ENCODE data around the gene AP4S1.

Gene AP4S1

DNA sequence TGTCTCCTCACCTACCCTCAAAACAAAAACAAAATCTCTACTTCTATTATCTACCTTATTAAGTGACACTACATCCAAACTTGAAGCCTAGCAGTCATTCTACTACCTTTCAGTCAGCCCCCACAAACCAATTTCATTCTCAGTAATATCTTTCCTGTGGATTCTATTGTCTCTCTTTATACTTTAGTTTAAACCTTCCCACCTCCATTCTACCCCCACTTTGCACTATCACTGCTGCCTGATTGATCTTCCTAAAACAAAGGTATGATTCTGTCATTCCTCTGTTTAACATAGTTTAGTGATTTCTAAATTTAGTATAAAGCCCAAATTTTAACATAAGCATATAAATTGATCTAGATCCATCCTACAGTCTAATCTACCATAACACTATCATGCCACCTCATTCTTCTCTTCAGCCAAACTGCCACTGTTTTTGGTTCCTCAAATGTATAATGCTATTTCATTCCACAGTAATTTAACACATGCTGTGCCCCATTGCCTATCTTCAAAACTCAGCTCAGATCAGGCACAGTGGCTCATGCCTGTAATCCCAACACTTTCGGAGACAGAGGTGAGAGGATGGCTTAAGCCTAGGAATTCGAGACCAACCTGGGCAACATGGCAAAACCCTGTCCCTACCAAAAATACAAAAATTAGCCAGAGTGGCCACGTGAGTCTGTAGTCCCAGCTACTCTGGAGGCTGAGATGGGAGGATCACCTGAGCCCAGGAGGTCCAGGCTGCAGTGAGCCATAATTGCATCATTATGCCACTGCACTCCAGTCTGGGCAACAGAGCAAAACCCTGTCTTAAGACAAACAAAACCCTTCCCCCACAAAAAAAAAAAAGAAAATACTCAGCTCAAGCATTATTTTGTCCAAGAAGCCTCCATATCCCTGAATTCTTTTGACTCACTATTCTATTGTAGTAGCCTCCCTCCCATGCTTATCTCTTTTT, 3.8 kb downstream of the AP4S1 start:
- peaks cover 9% of the 10 kb centered on the region; the same call in 1 of the 2 replicates for H4K20me1 ChIP-seq (ENCODE audit: insufficient read depth, low read length)
- no peak overlapping the region for H2AFZ ChIP-seq (ENCODE audit: low read depth, low read length)
- H3K9ac ChIP-seq (ENCODE audit: low read depth, low read length), result no peak overlapping the region
- no peaks in the 10 kb centered on the region; the same call in 1 of the 2 replicates for H3K36me3 ChIP-seq (ENCODE audit: insufficient read depth, low read length)
- DNase-seq (no peak), ATAC-seq (ENCODE audit: insufficient read depth, low read depth) (no peak)
- no peak overlapping the region for H3K27ac ChIP-seq (ENCODE audit: low read length)
- no peak overlapping the region for H3K4me2 ChIP-seq (ENCODE audit: insufficient read depth, low read length)
- no peaks in the 10 kb centered on the region for H3K9me3 ChIP-seq (ENCODE audit: insufficient read depth, low read length, severe bottlenecking)
- peaks cover 16% of the 10 kb centered on the region for H3K4me1 ChIP-seq (ENCODE audit: insufficient read depth, low read length)
- TF ChIP-seq, protein P1, sequence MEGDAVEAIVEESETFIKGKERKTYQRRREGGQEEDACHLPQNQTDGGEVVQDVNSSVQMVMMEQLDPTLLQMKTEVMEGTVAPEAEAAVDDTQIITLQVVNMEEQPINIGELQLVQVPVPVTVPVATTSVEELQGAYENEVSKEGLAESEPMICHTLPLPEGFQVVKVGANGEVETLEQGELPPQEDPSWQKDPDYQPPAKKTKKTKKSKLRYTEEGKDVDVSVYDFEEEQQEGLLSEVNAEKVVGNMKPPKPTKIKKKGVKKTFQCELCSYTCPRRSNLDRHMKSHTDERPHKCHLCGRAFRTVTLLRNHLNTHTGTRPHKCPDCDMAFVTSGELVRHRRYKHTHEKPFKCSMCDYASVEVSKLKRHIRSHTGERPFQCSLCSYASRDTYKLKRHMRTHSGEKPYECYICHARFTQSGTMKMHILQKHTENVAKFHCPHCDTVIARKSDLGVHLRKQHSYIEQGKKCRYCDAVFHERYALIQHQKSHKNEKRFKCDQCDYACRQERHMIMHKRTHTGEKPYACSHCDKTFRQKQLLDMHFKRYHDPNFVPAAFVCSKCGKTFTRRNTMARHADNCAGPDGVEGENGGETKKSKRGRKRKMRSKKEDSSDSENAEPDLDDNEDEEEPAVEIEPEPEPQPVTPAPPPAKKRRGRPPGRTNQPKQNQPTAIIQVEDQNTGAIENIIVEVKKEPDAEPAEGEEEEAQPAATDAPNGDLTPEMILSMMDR (IDR thresholded peaks at IDR 0.05; ENCODE audit: borderline replicate concordance, extremely low read depth, low read length, poor library complexity, severe bottlenecking), result no peak
- H3K27me3 ChIP-seq (ENCODE audit: insufficient read depth, low read length, poor library complexity), result no peaks in the 10 kb centered on the region
- peaks cover 24% of the 10 kb centered on the region for H3K79me2 ChIP-seq (ENCODE audit: insufficient read depth, low read length)
- H3K4me3 ChIP-seq (ENCODE audit: low read depth in 1 of 2, low read length in 2 of 2), result no peak overlapping the region

DNA sequence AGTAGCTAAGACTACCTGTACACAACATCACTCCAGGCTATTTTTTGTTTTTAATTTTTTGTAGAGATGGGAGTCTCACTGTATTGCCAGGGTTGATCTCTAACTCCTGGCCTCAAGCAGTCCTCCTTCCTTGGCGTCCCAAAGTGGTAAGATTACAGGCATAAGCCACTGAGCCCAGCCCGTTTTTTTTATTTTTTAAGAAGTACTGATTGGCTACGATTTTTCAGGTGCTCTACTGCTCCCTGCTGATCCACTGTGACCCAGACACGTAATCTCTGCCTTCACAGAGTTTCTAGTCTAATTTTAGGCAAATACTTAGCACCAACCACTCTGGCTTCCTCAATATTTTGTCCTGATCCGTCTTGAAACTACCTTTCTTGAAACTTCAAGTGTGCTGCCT, 5.0 kb downstream of the AP4S1 start:
- H3K27ac ChIP-seq (ENCODE audit: low read length), result no peak overlapping the region
- peaks cover 8% of the 10 kb centered on the region for H3K4me1 ChIP-seq (ENCODE audit: insufficient read depth, low read length)
- no peaks in the 10 kb centered on the region for H3K9me3 ChIP-seq (ENCODE audit: insufficient read depth, low read length, severe bottlenecking)
- no peak overlapping the region for H3K4me3 ChIP-seq (ENCODE audit: low read depth in 1 of 2, low read length in 2 of 2)
- no peaks in the 10 kb centered on the region for H4K20me1 ChIP-seq (ENCODE audit: insufficient read depth, low read length)
- TF ChIP-seq EZH2 (IDR thresholded peaks at IDR 0.05; ENCODE audit: borderline replicate concordance, low read depth, low read length, severe bottlenecking), result no peak
- TF ChIP-seq, protein P1 (IDR thresholded peaks at IDR 0.05; ENCODE audit: borderline replicate concordance, extremely low read depth, low read length, poor library complexity, severe bottlenecking), result no peak
- no peak overlapping the region for H3K9ac ChIP-seq (ENCODE audit: low read depth, low read length)
- DNase-seq, result no peak
- no peaks in the 10 kb centered on the region for H3K27me3 ChIP-seq (ENCODE audit: insufficient read depth, low read length, poor library complexity)
- no peak overlapping the region for H2AFZ ChIP-seq (ENCODE audit: low read depth, low read length)
- peaks cover 13% of the 10 kb centered on the region for H3K79me2 ChIP-seq (ENCODE audit: insufficient read depth, low read length)
- H3K4me2 ChIP-seq (ENCODE audit: insufficient read depth, low read length), result no peak overlapping the region
- ATAC-seq (ENCODE audit: insufficient read depth, low read depth), result no peak
- no peaks in the 10 kb centered on the region; the same call in 1 of the 2 replicates for H3K36me3 ChIP-seq (ENCODE audit: insufficient read depth, low read length)

DNA sequence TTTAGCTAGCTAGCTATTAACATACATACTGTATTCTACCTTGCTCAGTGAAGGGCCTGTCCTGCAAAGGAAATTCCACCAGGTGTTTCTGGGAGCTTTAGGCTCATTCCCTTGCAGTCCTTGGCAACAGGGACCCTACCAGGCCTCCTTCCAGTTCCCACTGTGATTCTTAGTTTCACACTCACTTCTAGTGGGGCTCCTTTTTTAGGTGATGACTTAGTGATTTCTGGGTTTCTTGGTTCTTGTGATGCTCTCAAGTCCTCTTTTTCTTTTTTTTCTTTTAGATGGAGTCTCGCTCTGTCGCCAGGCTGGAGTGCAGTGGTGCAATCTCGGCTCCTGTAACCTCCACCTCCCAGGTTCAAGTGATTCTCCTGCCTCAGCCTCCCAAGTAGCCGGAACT, 11.1 kb downstream of the AP4S1 start:
- Histone ChIP-seq H3K4me2 (ENCODE audit: insufficient read depth, low read length) (no peak overlapping the region), H3K27me3 (ENCODE audit: insufficient read depth, low read length, poor library complexity) (no peaks in the 10 kb centered on the region), H3K79me2 (ENCODE audit: insufficient read depth, low read length) (no peaks in the 10 kb centered on the region), H3K27ac (ENCODE audit: low read length) (no peak overlapping the region), H3K9me3 (ENCODE audit: insufficient read depth, low read length, severe bottlenecking) (no peaks in the 10 kb centered on the region), H3K4me3 (ENCODE audit: low read depth in 1 of 2, low read length in 2 of 2) (no peak overlapping the region), H3K36me3 (ENCODE audit: insufficient read depth, low read length) (no peaks in the 10 kb centered on the region), H2AFZ (ENCODE audit: low read depth, low read length) (no peak overlapping the region), H3K4me1 (ENCODE audit: insufficient read depth, low read length) (no peaks in the 10 kb centered on the region; the same call in 1 of the 2 replicates), H3K9ac (ENCODE audit: low read depth, low read length) (no peak overlapping the region), H4K20me1 (ENCODE audit: insufficient read depth, low read length) (no peaks in the 10 kb centered on the region)
- ATAC-seq (ENCODE audit: insufficient read depth, low read depth) (no peak), DNase-seq (no peak)
- no peak for TF ChIP-seq EZH2 (IDR thresholded peaks at IDR 0.05; ENCODE audit: borderline replicate concordance, low read depth, low read length, severe bottlenecking)
- TF ChIP-seq, protein P1 (IDR thresholded peaks at IDR 0.05; ENCODE audit: borderline replicate concordance, extremely low read depth, low read length, poor library complexity, severe bottlenecking), result no peak
